ENCODE results near the gene PIP4K2C. TPM values are rescaled to one million over a fixed set of nuclear protein-coding genes. Genes with fewer than 3 reads are reported as not detected.
A peak's percentile ranks its signal among the peaks of the same experiment; 100 is the strongest.

Gene PIP4K2C
- total RNA-seq, 1 donor from 2014 or later: 31.0 TPM

DNA sequence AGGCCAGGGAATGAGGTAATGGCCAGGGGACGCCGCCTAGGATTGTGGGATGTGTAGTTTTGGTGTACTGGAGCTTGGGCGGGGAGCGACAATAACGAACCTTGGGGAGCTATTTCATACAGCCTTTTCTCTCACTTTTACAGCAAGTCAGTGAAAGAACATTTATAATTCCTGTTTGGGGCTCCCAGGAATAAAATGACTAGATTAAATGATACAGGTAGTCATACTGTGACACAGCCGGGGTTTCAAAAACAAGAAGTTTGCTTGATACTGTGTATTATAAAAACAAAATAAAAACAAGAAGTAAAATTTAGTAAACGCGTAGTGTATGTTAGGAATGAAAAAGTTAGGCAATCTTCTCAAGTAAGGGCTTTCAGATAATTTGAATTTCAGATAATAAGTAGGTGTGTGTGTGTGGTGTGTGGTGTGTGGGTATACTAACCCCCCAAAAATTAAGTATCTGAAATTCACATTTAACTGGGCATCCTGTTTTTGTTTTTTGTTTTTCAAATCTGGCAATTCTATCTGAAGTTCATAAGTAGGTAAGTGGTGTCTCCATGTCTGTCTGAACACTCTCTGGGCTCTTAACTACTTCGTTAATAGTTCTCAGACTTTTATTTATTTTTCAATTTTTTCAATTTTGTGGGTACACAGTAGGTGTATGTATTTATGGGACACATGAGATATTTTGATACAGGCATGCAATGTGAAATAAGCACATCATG is 43.5 kb upstream of the PIP4K2C start:
- no peak overlapping the region for H3K27ac ChIP-seq
- intact Hi-C loops (cut with DNase I): no loop called here
- DNase-seq (no peak), ATAC-seq (no peak)
- H3K9me3 ChIP-seq: no peaks in the 10 kb centered on the region
- H3K36me3 ChIP-seq: peaks cover 3% of the 10 kb centered on the region
- TF ChIP-seq, protein P1, sequence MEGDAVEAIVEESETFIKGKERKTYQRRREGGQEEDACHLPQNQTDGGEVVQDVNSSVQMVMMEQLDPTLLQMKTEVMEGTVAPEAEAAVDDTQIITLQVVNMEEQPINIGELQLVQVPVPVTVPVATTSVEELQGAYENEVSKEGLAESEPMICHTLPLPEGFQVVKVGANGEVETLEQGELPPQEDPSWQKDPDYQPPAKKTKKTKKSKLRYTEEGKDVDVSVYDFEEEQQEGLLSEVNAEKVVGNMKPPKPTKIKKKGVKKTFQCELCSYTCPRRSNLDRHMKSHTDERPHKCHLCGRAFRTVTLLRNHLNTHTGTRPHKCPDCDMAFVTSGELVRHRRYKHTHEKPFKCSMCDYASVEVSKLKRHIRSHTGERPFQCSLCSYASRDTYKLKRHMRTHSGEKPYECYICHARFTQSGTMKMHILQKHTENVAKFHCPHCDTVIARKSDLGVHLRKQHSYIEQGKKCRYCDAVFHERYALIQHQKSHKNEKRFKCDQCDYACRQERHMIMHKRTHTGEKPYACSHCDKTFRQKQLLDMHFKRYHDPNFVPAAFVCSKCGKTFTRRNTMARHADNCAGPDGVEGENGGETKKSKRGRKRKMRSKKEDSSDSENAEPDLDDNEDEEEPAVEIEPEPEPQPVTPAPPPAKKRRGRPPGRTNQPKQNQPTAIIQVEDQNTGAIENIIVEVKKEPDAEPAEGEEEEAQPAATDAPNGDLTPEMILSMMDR (IDR thresholded peaks at IDR 0.05): no peak
- peaks cover 13% of the 10 kb centered on the region for H3K4me1 ChIP-seq
- H3K4me3 ChIP-seq: peak overlapping the region; percentile 87
- H3K27me3 ChIP-seq: peaks cover 27% of the 10 kb centered on the region

DNA sequence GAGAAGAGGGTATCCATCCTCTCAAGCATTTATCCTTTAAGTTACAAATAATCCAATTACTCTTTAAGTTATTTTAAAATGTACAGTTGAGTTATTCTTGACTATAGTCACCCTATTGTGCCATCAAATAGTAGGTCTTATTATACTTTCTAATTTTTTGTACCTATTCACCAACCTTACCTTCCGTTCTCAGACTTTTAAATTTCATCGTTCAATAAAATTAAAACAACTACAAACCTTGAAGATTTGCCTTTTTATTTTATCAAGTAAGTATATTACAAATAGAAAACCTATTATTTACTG is 43.0 kb upstream of the PIP4K2C start:
- Histone ChIP-seq H3K4me1 (peaks cover 13% of the 10 kb centered on the region), H3K36me3 (no peaks in the 10 kb centered on the region), H3K27ac (no peak overlapping the region), H3K4me3 (no peak overlapping the region), H3K9me3 (no peaks in the 10 kb centered on the region), H3K27me3 (peaks cover 27% of the 10 kb centered on the region)
- TF ChIP-seq, protein P1 (IDR thresholded peaks at IDR 0.05): no peak
- ATAC-seq: no peak
- intact Hi-C loops (cut with DNase I): no loop called here
- DNase-seq: no peak

DNA sequence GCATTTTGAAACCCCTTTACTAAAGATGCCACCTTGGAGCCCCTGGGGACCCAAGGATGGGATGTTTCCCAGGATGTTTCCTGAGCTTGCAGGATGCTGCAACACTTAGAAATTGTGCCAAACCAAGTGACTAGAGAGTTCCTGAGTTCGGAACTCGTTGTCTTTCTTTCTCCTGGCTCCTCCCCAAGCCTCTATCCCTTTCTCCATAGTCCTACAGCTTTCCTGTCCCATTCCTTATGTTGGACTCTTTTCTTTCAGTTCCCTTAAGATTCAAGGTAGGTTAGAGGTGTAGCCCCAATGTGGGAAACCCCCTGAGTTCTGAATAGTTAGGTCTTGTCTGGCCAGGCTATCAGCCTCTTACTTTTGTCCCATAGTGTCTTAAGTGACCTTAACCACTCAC is 42.5 kb upstream of the PIP4K2C start:
- no peak overlapping the region for H3K27ac ChIP-seq
- H3K4me1 ChIP-seq: peaks cover 13% of the 10 kb centered on the region
- ATAC-seq (no peak), DNase-seq (no peak)
- TF ChIP-seq, protein P1 (IDR thresholded peaks at IDR 0.05): no peak
- no peak overlapping the region for H3K4me3 ChIP-seq
- no peaks in the 10 kb centered on the region for H3K36me3 ChIP-seq
- no peaks in the 10 kb centered on the region for H3K9me3 ChIP-seq
- peaks cover 27% of the 10 kb centered on the region for H3K27me3 ChIP-seq
- intact Hi-C loops (cut with DNase I): no loop called here

DNA sequence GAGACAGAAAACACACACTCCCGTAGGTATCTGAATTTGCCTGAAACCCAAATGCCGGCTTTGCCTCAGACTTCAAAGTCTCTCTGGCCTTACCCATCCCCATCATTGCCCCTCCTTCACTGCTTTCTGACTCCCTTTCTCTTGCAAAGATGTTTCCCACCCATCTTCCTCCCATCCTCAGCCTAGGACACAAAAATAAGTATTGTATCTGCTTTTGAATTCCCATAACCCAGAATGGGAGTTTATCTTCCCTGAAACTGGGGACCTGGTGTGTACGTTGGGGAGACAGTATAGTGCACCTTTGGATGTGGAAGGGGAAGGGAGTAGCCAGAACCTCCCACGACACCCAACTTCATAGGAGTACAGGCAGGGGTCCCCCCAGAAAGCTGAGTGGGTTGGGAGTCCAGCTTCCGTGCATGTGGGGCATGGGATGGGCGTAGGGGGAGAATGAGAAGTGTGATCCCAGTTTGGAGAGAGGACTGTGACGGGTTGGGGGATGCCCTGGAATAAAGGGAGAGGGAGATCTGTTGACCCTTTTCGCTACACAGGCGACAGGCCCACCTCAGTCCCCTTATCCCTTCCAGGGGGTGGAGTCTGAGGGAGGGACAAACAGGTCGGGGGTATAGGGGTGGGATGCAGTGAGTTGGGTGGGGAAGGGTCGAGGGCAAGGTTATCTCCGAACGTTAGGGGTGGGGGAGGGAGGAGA is 41.6 kb upstream of the PIP4K2C start:
- no peak for DNase-seq
- ATAC-seq: no peak
- Histone ChIP-seq H3K4me1 (peaks cover 13% of the 10 kb centered on the region), H3K36me3 (no peaks in the 10 kb centered on the region), H3K4me3 (peak overlapping the region; percentile 38), H3K9me3 (no peaks in the 10 kb centered on the region), H3K27ac (no peak overlapping the region), H3K27me3 (peaks cover 27% of the 10 kb centered on the region)
- intact Hi-C loops (cut with DNase I): no loop called here
- TF ChIP-seq, protein P1 (IDR thresholded peaks at IDR 0.05): no peak

DNA sequence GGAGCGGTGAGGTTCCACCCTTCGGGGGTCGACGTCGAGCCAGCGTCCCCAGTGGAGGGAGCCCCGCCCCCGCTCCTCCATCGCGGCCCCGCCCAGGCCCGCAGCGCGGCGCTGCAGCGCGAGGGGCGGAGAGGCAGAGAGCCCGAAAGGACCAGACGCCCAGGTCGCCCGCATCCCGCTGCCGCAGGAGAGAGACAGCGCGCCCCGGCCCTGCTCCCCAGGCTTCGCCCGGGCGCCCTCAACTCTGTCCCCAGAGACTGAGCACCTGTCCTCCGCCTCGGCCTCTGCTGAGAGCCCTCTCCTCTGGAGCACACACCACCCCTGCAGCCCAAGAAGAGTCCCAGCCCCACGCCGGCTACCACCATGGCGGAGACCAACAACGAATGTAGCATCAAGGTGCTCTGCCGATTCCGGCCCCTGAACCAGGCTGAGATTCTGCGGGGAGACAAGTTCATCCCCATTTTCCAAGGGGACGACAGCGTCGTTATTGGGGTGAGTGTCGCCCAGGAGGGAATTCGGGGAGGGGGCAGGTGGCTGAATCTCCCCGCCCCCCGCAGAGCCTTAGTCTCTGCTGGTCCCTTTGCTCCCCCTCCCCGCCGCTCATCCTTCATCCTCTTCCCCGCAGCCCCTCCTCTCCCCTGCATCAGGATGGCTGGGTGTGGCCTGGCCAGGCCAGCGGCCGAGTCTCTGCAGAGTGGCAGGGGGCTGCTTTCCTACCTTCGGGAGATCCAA is 40.9 kb upstream of the PIP4K2C start, which contains the start of gene KIF5A:
Gene KIF5A (plus strand): TSS at position 136 of the 732 bp plus-strand sequence. CDS start 228 bp downstream, at position 364.
- H3K4me3 ChIP-seq: peak within 1 kb of the TSS; percentile 38
- intact Hi-C loops (cut with DNase I): no loop called here
- no peaks in the 10 kb centered on the region for H3K36me3 ChIP-seq
- H3K27ac ChIP-seq: no peak within 1 kb of the TSS
- peaks cover 27% of the 10 kb centered on the region for H3K27me3 ChIP-seq
- TF ChIP-seq, protein P1 (IDR thresholded peaks at IDR 0.05): no peak
- peak; percentile 68 for DNase-seq
- peak; percentile 5 for ATAC-seq
- H3K4me1 ChIP-seq: peaks cover 13% of the 10 kb centered on the region
- H3K9me3 ChIP-seq: no peaks in the 10 kb centered on the region
